GM18505 (cell line): ENCODE results near the gene DLG4.
"Not testable (repeated sequence)": the region's sequence is repeated elsewhere in the genome, so short reads cannot be mapped to it uniquely, and the experiment has no call there.

ENCODE experiments used
- ATAC-seq: cut with Tn5 transposase; IDR thresholded peaks from one replicate; pipeline ENCODE4 v1.9.1; 2021; ENCODE audit not compliant: unreplicated experiment
- POLR2A ChIP-seq: IDR thresholded peaks from 4 replicates; pipeline ENCODE4 v1.6.1; 2011; ENCODE audit warnings: borderline replicate concordance; ENCODE audit not compliant: insufficient read depth, insufficient read length; ENCODE audit errors: extremely low read depth

The DLG4 gene

GRCh38 chr17:7186241-7186640 is 33.4 kb downstream of the DLG4 start:
- ATAC-seq, result no peak
- TF ChIP-seq POLR2A, result no peak

DNA sequence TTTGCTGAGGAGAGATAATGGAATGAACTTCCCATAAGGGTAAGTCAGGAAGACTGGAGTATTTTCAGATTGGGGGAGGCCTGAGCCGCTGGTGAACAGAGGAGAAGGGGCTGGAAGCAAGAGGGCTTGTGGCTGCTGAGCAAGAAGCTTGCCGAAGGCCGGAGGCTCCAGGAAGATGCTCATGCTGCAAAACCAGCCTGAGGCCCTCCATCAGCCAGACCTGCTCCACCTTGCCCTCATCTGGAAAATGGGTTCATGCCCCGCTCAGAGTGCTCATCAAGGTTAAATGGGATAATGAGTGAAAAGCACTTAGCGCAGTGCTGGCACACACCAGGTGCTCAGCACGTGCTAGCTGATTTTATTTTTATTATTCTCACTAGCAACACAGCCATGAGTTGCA is 35.0 kb downstream of the DLG4 start:
- no peak for TF ChIP-seq POLR2A
- no peak for ATAC-seq

- no peak for TF ChIP-seq POLR2A
- no peak for ATAC-seq
Measured at GRCh38 chr17:7184091-7184488, 35.5 kb downstream of the DLG4 start.

DNA sequence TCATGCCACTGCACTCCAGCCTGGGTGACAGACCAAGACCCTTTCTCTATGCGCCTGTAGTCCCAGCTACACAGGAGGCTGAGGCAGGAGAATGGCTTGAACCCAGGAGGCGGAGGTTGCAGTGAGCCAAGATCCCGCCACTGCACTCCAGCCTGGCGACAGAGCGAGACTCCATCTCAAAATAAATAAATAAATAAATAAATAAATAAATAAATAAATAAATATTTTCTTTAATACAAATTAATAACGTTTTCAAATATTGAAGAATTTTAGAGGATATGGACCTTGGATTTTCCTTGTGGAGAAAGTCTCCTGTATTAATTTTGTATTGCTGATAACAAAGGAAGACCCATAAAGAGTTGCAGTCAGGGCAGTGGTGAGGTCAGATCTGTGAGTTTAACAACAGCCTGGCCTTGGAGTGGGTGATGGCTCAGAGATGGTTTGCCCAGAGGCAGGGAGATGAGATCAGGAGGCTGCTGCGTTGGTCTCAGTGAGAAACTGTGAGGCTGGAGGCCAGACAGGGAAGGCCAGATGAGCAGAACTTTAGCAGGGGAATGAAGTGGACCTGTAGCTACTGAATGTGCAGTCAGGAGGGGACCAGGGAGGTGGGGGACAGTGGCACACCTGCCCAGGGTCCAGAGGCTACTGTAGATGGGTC is 36.1 kb downstream of the DLG4 start:
- ATAC-seq, result no peak
- TF ChIP-seq POLR2A, result no peak

GRCh38 chr17:7182101-7182500 is 37.5 kb downstream of the DLG4 start:
- not testable (repeated sequence) for ATAC-seq

DNA sequence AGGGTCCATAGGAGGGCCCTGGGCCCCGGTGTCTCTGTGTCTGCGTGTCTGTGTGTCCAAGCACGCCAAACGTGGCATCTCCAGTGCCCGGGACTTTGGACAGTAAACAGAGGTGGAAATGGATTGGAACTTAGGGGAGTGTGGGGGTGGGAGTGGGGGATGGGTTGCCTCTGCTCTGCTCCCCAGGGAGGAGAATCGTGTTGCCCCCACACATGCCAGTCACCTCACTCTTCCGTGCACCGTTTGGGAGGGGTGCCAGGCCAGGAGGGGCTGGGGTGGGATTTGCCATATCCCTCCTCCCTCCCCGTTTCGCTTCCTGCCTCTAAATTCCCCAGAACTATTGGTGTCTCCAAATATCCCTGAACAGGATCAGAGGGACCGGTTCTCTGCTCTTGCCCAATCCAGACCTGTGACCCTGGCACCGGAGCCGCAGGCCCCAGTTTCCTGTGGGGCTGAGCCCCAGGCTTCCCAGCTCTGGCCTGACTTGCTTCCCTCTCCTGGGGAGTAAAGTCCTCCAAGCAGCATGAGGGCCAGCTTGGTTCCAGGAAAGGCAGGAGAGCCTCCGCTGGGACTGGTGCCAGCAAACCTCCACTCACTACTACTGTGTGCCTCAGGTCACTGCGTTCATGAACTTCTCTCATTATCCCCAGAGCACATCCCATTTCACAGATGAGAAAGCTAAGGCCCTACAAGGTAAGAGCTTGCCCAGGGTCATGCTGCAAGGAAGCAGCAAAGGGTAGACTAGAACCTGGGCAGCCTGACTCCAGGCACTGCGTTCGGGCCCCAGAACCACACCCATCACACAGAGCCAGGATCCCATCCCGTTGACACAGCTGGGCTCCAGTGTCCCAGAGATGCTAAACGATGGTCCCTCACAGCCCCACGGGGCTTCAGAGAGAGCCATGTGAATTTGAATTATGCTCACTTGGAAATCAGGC is 40.0 kb downstream of the DLG4 start, which contains the start of gene ASGR1:
TSS of gene ASGR1 (minus strand) at position 54 of the 938 bp plus-strand sequence. CDS start 807 bp downstream, outside the sequence.
- ATAC-seq, result no peak
- TF ChIP-seq POLR2A, result no peak

GRCh38 chr17:7178973-7179316 is 40.7 kb downstream of the DLG4 start:
- TF ChIP-seq POLR2A, result no peak
- no peak for ATAC-seq

DNA sequence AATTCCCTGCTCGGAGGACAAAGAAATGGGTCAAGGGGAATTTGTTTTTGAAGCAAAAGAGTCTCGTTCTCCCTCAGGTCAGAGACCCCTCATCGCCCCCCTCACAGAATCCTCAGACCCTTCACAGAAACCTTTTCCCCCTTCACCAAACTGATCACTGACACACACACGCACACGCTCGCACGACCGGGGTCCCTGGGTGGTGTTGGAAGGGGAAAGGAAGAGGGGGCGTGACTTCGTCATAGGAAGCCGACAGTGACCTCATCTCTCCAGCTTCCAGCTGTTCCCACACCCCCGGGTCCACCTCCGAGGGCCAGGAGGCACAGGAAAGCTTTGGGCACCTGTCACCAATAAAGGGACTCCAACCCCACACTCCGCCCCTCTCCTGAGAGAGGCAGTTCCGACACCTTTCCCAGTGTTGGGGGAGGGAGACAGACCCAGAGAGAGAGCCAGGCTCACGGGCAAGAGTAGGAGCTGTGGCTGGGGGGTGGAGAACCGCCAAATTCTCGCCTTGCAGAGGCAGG is 41.6 kb downstream of the DLG4 start:
- TF ChIP-seq POLR2A, result no peak
- ATAC-seq, result no peak

DNA sequence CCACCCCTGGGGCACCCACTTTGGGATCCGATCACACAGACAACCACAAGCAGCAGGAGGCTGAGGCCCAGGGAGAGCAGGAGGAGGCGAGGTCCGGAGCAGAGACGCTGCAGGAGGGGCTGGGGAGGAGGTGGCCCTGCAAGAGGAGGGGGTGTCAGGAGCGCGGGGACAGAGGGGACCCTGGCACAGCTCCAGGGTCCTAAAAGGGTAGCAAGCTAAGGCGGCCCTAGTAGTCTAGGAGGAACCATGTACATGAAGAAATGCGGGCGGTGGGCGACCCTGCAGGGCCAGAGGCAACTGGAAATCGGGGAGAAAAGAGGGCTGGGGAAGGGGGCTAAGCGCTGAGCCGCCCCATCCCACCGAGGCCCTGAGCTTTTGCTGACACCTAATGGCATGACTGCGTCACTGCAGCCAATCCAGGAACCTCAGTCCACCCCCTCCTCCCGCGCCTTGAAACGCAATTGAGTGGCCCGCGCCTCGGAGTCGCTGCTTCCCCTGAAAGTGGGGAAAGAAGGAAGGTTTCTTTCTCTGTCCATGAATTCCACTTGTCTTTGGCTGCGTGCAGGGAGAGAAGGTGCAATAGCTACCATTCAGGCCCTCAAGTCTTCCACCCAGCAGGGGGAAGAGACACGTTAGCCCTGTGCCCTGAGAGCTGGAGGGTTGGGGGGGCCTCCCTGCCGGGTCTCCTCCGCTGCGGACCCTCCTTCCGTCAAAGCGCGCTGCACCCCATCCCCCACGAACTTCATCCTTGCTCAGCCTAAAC is 42.3 kb downstream of the DLG4 start:
- TF ChIP-seq POLR2A, result no peak
- ATAC-seq, result no peak

- ATAC-seq, result no peak
- TF ChIP-seq POLR2A, result no peak
Measured at GRCh38 chr17:7176841-7177190, 42.8 kb downstream of the DLG4 start.

GRCh38 chr17:7176107-7176840 is 43.4 kb downstream of the DLG4 start:
- TF ChIP-seq POLR2A, result no peak
- ATAC-seq, result no peak

DNA sequence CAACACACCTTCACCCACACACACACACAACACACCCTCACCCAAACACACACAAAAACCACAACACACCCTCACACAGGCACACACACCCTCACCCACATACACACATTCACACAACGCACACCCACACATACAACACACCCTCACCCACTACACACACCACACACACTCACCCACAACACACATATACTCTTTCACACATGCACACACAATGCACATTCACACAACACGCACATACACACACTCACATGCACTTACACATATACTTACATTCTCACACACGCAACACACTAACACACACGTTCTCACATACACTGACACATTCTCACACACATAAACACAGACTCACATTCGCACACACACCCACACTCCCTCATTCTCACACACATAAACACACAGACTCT is 44.3 kb downstream of the DLG4 start:
- no peak for ATAC-seq
- no peak for TF ChIP-seq POLR2A
